Neural cell (in vitro differentiated cells): ENCODE data around the gene CCDC88C.

Experiments used
- EP300 ChIP-seq: fragments of 450-650 bp; conservative IDR thresholded peaks from 2 replicates; pipeline ENCODE4 v1.6.1; 2014; ENCODE audit warnings: antibody characterized with exemption, mild to moderate bottlenecking, moderate library complexity; ENCODE audit not compliant: poor library complexity, severe bottlenecking
- EZH2 ChIP-seq: fragments of 200-600, 300-800 bp; shearing (Covaris generic), sonication (generic); IDR thresholded peaks from 2 replicates; pipeline ENCODE4 v1.6.1; 2014; ENCODE audit warnings: antibody characterized with exemption, low read length, borderline replicate concordance, mild to moderate bottlenecking; ENCODE audit not compliant: insufficient read depth, poor library complexity, severe bottlenecking
- POLR2AphosphoS5 ChIP-seq: IDR thresholded peaks from 2 replicates; pipeline ENCODE4 v1.6.1; 2012
- RAD21 ChIP-seq: fragments of 450-650 bp; conservative IDR thresholded peaks from 2 replicates; pipeline ENCODE4 v1.6.1; 2014; ENCODE audit warnings: antibody characterized with exemption, mild to moderate bottlenecking, moderate library complexity
- SMC3 ChIP-seq: fragments of 450-650 bp; conservative IDR thresholded peaks from 2 replicates; pipeline ENCODE4 v1.6.1; 2014; ENCODE audit warnings: antibody characterized with exemption, mild to moderate bottlenecking, moderate library complexity; ENCODE audit not compliant: poor library complexity
- TF ChIP-seq, protein P1 (sequence below): fragments of 450-650 bp; IDR thresholded peaks from 2 replicates; pipeline ENCODE4 v1.5.1; 2014; ENCODE audit warnings: antibody characterized with exemption, mild to moderate bottlenecking, moderate library complexity; ENCODE audit not compliant: poor library complexity, severe bottlenecking
- TF ChIP-seq, protein P2 (sequence below): IDR thresholded peaks from 2 replicates; pipeline ENCODE4 v1.6.1; 2012; ENCODE audit warnings: borderline replicate concordance

DNA sequence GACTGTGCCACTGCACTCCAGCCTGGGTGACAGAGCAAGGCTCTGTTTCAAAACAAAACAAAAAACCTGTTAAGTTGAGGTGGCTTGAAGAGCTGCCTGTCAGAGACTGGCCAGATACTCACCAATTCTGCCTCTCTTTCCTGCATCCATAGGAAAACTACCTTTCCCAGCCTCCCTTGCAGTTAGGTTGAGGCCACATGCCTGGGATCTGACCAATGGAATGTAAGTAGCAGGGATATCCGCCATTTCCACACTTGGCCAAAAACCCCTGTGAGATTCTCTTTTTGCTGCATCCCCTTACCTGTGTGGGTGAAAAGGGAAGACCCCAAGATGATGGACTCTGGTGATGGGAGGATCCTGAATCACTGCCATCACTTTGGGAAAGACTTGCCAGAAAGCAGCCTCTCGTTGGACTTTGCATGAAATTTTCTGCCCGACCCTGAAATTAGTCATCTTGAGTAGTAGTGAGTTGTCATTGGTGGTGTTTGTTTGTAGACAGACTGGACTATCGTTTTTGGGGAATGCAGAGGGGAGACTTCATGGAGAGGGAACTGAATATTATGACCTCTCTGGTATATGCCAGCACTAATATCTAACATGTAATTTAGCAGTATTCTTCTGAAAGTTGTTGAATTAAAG is 187.1 kb downstream of the CCDC88C start:
- TF ChIP-seq, protein P1, sequence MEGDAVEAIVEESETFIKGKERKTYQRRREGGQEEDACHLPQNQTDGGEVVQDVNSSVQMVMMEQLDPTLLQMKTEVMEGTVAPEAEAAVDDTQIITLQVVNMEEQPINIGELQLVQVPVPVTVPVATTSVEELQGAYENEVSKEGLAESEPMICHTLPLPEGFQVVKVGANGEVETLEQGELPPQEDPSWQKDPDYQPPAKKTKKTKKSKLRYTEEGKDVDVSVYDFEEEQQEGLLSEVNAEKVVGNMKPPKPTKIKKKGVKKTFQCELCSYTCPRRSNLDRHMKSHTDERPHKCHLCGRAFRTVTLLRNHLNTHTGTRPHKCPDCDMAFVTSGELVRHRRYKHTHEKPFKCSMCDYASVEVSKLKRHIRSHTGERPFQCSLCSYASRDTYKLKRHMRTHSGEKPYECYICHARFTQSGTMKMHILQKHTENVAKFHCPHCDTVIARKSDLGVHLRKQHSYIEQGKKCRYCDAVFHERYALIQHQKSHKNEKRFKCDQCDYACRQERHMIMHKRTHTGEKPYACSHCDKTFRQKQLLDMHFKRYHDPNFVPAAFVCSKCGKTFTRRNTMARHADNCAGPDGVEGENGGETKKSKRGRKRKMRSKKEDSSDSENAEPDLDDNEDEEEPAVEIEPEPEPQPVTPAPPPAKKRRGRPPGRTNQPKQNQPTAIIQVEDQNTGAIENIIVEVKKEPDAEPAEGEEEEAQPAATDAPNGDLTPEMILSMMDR, result no peak
- TF ChIP-seq EZH2 (no peak), RAD21 (no peak), EP300 (no peak), SMC3 (no peak), POLR2AphosphoS5 (no peak)
- TF ChIP-seq, protein P2, sequence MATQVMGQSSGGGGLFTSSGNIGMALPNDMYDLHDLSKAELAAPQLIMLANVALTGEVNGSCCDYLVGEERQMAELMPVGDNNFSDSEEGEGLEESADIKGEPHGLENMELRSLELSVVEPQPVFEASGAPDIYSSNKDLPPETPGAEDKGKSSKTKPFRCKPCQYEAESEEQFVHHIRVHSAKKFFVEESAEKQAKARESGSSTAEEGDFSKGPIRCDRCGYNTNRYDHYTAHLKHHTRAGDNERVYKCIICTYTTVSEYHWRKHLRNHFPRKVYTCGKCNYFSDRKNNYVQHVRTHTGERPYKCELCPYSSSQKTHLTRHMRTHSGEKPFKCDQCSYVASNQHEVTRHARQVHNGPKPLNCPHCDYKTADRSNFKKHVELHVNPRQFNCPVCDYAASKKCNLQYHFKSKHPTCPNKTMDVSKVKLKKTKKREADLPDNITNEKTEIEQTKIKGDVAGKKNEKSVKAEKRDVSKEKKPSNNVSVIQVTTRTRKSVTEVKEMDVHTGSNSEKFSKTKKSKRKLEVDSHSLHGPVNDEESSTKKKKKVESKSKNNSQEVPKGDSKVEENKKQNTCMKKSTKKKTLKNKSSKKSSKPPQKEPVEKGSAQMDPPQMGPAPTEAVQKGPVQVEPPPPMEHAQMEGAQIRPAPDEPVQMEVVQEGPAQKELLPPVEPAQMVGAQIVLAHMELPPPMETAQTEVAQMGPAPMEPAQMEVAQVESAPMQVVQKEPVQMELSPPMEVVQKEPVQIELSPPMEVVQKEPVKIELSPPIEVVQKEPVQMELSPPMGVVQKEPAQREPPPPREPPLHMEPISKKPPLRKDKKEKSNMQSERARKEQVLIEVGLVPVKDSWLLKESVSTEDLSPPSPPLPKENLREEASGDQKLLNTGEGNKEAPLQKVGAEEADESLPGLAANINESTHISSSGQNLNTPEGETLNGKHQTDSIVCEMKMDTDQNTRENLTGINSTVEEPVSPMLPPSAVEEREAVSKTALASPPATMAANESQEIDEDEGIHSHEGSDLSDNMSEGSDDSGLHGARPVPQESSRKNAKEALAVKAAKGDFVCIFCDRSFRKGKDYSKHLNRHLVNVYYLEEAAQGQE, result no peak
